Measurements from ENCODE around the gene SLC25A53. TPM values are rescaled to one million over a fixed set of nuclear protein-coding genes. Genes with fewer than 3 reads are reported as not detected.

Gene SLC25A53
- total RNA-seq, 4 donors from 2014 or later: 10.6 to 24.5 (median 17.3) TPM

GRCh38 chrX:104126856-104127255 is 30.0 kb downstream of the SLC25A53 start:
- TF ChIP-seq, protein P1, sequence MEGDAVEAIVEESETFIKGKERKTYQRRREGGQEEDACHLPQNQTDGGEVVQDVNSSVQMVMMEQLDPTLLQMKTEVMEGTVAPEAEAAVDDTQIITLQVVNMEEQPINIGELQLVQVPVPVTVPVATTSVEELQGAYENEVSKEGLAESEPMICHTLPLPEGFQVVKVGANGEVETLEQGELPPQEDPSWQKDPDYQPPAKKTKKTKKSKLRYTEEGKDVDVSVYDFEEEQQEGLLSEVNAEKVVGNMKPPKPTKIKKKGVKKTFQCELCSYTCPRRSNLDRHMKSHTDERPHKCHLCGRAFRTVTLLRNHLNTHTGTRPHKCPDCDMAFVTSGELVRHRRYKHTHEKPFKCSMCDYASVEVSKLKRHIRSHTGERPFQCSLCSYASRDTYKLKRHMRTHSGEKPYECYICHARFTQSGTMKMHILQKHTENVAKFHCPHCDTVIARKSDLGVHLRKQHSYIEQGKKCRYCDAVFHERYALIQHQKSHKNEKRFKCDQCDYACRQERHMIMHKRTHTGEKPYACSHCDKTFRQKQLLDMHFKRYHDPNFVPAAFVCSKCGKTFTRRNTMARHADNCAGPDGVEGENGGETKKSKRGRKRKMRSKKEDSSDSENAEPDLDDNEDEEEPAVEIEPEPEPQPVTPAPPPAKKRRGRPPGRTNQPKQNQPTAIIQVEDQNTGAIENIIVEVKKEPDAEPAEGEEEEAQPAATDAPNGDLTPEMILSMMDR (IDR thresholded peaks at IDR 0.05; ENCODE audit: low read depth): no peak

- TF ChIP-seq, protein P1 (IDR thresholded peaks at IDR 0.05; ENCODE audit: low read depth): no peak
These were observed 34.0 kb downstream of the SLC25A53 start for GRCh38 chrX:104122829-104123228.

- TF ChIP-seq, protein P1 (IDR thresholded peaks at IDR 0.05; ENCODE audit: low read depth): no peak
These were observed 38.0 kb downstream of the SLC25A53 start for GRCh38 chrX:104118765-104119164.

- TF ChIP-seq, protein P1 (IDR thresholded peaks at IDR 0.05; ENCODE audit: low read depth): no peak
These were observed 39.0 kb downstream of the SLC25A53 start for GRCh38 chrX:104117759-104118158.

GRCh38 chrX:104113222-104113965 is 43.4 kb downstream of the SLC25A53 start:
- TF ChIP-seq, protein P1 (IDR thresholded peaks at IDR 0.05; ENCODE audit: low read depth): no peak

DNA sequence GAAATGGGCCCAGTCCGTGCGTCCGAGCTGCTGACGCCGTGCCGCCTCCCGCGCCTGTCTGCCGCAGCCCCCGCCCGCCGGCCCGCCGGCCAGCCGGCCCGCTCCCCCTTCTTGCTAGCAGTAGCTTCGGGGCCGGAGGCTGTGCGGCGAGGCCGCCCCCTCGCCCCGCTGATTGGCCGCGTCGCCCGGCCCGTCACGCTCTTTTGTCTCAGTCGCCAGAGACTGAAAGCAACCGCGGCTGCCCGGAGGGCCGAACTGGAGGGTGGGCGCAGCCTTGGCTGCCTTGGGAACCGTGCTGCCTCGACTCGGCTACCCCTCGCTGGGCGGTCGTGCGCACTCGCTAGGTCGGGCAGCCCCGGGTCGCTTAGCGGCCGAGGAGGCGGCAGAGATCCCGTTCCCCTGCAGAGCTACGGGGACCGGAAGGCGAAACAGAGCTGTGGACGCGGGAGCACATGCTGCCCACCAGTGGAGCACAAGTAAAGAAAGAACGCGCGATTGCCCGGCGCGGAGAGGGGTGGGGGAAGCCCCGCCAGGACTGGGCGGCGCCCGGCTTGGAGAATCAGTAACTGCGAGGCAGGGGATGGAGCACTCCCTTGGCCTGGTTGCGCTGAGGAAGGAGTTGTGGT is 44.4 kb downstream of the SLC25A53 start, which contains the start of gene ZCCHC18:
TSS of gene ZCCHC18 (plus strand) at position 198 of the 626 bp plus-strand sequence. CDS start 1,589 bp downstream, outside the sequence.
- TF ChIP-seq, protein P1 (IDR thresholded peaks at IDR 0.05; ENCODE audit: low read depth): no peak

GRCh38 chrX:104108955-104109354 is 47.9 kb downstream of the SLC25A53 start:
- TF ChIP-seq, protein P1 (IDR thresholded peaks at IDR 0.05; ENCODE audit: low read depth): no peak

Data from subcutaneous adipose tissue (tissue), 4 donors.